MCF 10A (cell line): Measurements from ENCODE around the gene TOP2A. TPM values are rescaled to one million over a fixed set of nuclear protein-coding genes. Genes with fewer than 3 reads are reported as not detected.

Experiments used
- BruUV-seq: library from RNA; stranded (reverse); fragments of 400-500 nt; replicated peaks from 2 replicates; lab custom pipeline; 2021; lab: Mats Ljungman, UMichigan
- CTCF ChIA-PET: fragments of 300-600 bp; sonication (Branson Sonifier 250); formaldehyde crosslinking; extraction: SDS; loops from one replicate; lab custom pipeline; 2021; ENCODE audit warnings: antibody characterized with exemption, inconsistent platforms; lab: Yijun Ruan, JAX
- POLR2A ChIA-PET: fragments of 300-600, 350-650 bp; sonication (Branson Sonifier 250); formaldehyde crosslinking; extraction: SDS; loops from one replicate; lab custom pipeline; 2020; ENCODE audit warnings: antibody characterized with exemption, inconsistent platforms; lab: Yijun Ruan, JAX
- DNase-seq: peaks from one replicate; pipeline ENCODE4 v3.0.0-alpha.2; 2018; ENCODE audit not compliant: unreplicated experiment
- H3K27ac Mint-ChIP-seq: one replicate; pipeline ENCODE4 v1.8.0; 2022; ENCODE audit warnings: mild to moderate bottlenecking, low read depth, mixed read lengths; ENCODE audit not compliant: unreplicated experiment
- H3K27me3 Mint-ChIP-seq: one replicate; pipeline ENCODE4 v1.8.0; 2022; ENCODE audit warnings: mixed read lengths; ENCODE audit not compliant: insufficient read depth, unreplicated experiment
- H3K36me3 Mint-ChIP-seq: one replicate; pipeline ENCODE4 v1.8.0; 2022; ENCODE audit warnings: mild to moderate bottlenecking, moderate library complexity, mixed read lengths; ENCODE audit not compliant: insufficient read depth, unreplicated experiment
- H3K4me1 Mint-ChIP-seq: one replicate; pipeline ENCODE4 v1.8.0; 2022; ENCODE audit warnings: mixed read lengths; ENCODE audit not compliant: insufficient read depth, unreplicated experiment
- H3K4me3 Mint-ChIP-seq: one replicate; pipeline ENCODE4 v1.8.0; 2022; ENCODE audit warnings: mild to moderate bottlenecking, moderate library complexity, mixed read lengths; ENCODE audit not compliant: unreplicated experiment
- H3K9me3 Mint-ChIP-seq: one replicate; pipeline ENCODE4 v1.8.0; 2022; ENCODE audit warnings: mixed read lengths; ENCODE audit not compliant: unreplicated experiment
- intact Hi-C: fragments of 100-400 bp; cut with micrococcal nuclease; formaldehyde crosslinking; loops from 2 replicates; pipeline ENCODE4 v1.14.1; 2022
- total RNA-seq: library from RNA; stranded (reverse); gene quantifications from 2 replicates; pipeline ENCODE4 v1.2.3, GENCODE V29; 2022
- TF ChIP-seq, protein P1 (sequence below): fragments of 200-600 bp; IDR thresholded peaks from one replicate; pipeline ENCODE4 v1.8.0; 2022; ENCODE audit warnings: antibody characterized with exemption, mild to moderate bottlenecking; ENCODE audit not compliant: unreplicated experiment

The TOP2A gene
- total RNA-seq, 1 experiment from 2014 or later: 151 TPM

DNA sequence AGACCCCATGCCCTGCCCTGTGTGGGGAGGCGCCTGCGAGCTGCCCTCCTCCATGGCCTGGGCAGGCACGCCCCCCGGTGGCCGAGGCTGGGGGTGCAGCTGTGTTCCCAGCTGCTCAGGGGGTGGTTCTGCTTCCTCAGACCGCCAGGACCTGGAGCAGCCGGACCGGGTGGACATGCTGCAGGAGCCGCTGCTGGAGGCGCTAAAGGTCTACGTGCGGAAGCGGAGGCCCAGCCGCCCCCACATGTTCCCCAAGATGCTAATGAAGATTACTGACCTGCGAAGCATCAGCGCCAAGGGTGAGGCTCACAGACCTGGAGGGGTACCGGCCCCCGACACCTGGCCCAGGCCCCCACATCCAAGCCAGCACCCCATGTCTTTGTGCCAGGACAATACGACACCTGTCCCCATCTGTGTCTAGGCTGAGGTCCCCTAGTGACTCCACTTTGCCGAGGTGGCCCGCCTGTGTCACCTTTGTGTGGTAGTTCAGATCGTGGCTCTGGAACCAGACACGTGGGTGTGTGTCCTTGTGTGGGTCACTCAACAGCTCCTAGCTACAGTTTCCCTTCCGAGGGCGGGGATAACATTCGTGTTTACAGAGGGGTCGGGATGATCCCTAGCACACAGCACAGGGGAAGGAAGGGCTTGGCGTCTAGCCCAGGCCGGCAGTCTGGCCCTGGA, 62.4 kb downstream of the TOP2A start:
- peak; percentile 56 for DNase-seq
- H3K27ac Mint-ChIP-seq: no peak overlapping the region
- POLR2A ChIA-PET: interaction anchor here (1.1 to 1.5 kb wide), 3 partner anchors 38 to 52 kb away, joined by 3 to 5 read pairs (median 5); no protein-coding TSS in a partner anchor

DNA sequence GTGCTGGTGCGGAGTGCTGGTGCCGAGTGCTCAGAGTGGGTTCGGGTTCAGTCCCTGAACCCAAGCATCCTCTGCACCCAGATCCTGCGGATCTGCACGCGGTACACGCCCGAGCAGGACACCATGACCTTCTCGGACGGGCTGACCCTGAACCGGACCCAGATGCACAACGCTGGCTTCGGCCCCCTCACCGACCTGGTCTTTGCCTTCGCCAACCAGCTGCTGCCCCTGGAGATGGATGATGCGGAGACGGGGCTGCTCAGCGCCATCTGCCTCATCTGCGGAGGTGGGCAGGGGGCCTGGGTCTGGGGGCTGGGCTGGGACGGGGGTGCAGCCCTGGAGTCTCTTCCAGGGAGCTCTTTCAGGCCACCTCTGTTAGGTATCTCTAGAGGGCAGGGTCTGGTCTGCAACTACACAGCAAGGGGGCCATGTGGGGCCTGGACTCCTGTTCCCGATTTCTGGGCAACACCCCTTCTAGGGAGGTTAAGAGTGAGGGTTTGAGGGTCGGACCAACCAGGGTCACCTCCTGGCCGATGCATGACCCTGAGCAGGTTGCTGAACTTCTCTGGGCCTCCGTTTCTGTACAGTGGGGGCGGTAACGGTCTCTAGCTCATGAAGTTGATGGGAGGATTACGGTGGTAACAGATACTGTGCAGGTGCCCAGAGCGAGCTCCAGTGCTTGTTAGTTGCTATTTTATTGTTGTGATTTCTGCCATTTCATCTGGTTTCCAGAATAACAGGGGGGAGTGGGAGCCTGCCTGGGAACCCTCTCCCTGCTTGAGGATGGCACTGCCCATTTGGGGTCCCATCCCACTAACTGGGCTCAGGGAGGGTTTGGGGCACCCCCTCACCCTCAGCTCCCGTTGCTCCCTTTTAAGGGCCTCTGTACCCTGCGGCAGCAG, 63.2 kb downstream of the TOP2A start:
- Mint-ChIP-seq H3K27me3 (no peaks in the 10 kb centered on the region), H3K27ac (no peak overlapping the region), H3K9me3 (no peaks in the 10 kb centered on the region), H3K4me3 (no peak overlapping the region), H3K4me1 (peaks cover 15% of the 10 kb centered on the region), H3K36me3 (peaks cover 29% of the 10 kb centered on the region)
- intact Hi-C loops: loop anchor here (1.0 to 2.0 kb wide), 2 partner anchors 51 to 152 kb away; no protein-coding TSS in a partner anchor
- BruUV-seq: no TSS peak
- ChIA-PET CTCF (interaction anchor here (0.6 to 15.7 kb wide), 21 partner anchors 11 to 207 kb away, joined by 3 to 396 read pairs (median 5); partner anchors contain the start of gene RARA), POLR2A (interaction anchor here (1.1 to 1.5 kb wide), 3 partner anchors 37 to 52 kb away, joined by 3 to 5 read pairs (median 5); no protein-coding TSS in a partner anchor)
- TF ChIP-seq, protein P1, sequence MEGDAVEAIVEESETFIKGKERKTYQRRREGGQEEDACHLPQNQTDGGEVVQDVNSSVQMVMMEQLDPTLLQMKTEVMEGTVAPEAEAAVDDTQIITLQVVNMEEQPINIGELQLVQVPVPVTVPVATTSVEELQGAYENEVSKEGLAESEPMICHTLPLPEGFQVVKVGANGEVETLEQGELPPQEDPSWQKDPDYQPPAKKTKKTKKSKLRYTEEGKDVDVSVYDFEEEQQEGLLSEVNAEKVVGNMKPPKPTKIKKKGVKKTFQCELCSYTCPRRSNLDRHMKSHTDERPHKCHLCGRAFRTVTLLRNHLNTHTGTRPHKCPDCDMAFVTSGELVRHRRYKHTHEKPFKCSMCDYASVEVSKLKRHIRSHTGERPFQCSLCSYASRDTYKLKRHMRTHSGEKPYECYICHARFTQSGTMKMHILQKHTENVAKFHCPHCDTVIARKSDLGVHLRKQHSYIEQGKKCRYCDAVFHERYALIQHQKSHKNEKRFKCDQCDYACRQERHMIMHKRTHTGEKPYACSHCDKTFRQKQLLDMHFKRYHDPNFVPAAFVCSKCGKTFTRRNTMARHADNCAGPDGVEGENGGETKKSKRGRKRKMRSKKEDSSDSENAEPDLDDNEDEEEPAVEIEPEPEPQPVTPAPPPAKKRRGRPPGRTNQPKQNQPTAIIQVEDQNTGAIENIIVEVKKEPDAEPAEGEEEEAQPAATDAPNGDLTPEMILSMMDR: no peak
- no peak for DNase-seq

More for the DNA sequence above, 62.4 kb downstream of the TOP2A start:
- TF ChIP-seq, protein P1: peak; percentile 94
- Mint-ChIP-seq H3K4me1 (peaks cover 7% of the 10 kb centered on the region), H3K27me3 (no peaks in the 10 kb centered on the region), H3K4me3 (no peak overlapping the region), H3K36me3 (peaks cover 29% of the 10 kb centered on the region), H3K9me3 (no peaks in the 10 kb centered on the region)
- BruUV-seq: no TSS peak
- CTCF ChIA-PET: interaction anchor here (0.6 to 15.7 kb wide), 20 partner anchors 10 to 205 kb away, joined by 3 to 396 read pairs (median 6); partner anchors contain the start of gene RARA
- intact Hi-C loops: loop anchor here (1.0 to 2.0 kb wide), 2 partner anchors 52 to 152 kb away; no protein-coding TSS in a partner anchor

DNA sequence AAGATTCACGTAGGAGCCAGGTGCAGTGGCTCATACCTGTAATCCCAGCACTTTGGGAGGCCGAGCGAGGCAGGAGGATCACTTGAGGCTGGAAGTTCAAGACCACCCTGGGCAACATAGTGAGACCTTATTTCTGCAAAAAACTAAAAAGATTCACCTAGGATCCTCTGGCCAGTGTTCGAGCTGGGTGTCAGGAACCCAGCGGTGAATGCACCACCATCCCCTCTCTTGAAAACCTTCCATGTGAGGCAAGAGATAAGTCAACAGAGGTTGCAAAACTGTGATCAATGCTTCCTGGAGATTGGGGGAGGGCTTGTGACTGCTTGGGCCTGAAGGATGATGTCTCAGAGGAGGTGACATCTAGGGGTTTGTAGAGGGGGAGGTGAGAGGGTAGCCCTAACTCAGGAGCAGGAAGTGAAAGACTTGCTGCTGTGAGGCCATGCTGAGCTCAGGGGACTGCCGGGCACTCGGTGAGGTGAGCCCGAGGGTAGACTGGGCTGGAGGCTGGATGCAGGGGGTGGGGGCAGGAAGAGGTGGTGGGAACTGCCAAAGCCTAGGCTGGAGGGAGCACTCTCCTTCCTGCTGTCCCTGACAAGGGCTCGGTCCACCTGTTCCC, 64.8 kb downstream of the TOP2A start:
- no peak overlapping the region for H3K27ac Mint-ChIP-seq
- intact Hi-C loops: no loop called here

More for the DNA sequence above, 64.8 kb downstream of the TOP2A start:
- Mint-ChIP-seq H3K27me3 (no peaks in the 10 kb centered on the region), H3K36me3 (peaks cover 29% of the 10 kb centered on the region), H3K4me3 (no peak overlapping the region), H3K9me3 (no peaks in the 10 kb centered on the region), H3K4me1 (peaks cover 24% of the 10 kb centered on the region)
- DNase-seq: no peak
- ChIA-PET POLR2A (interaction anchor here (1.0 kb wide), 1 partner anchor 49 kb away, joined by 5 read pairs; no protein-coding TSS in a partner anchor), CTCF (interaction anchor here (0.9 to 15.7 kb wide), 6 partner anchors 9 to 209 kb away, joined by 3 to 396 read pairs (median 4); partner anchors contain the start of gene RARA)
- TF ChIP-seq, protein P1: no peak
- BruUV-seq: no TSS peak
